Measurements from ENCODE around the gene LYZL2.
"Not testable (repeated sequence)": the region's sequence is repeated elsewhere in the genome, so short reads cannot be mapped to it uniquely, and the experiment has no call there.

Gene LYZL2

GRCh38 chr10:30637881-30638467, 8.4 kb upstream of the LYZL2 start:
- Histone ChIP-seq H3K4me1 (ENCODE audit: control insufficient read depth, insufficient read depth, low read length) (peaks cover 21% of the 10 kb centered on the region), H3K9ac (ENCODE audit: low read length) (no peak overlapping the region), H3K9me3 (ENCODE audit: control insufficient read depth, low read length) (no peaks in the 10 kb centered on the region), H3K36me3 (ENCODE audit: control insufficient read depth, insufficient read depth, low read length, severe bottlenecking) (no peaks in the 10 kb centered on the region), H3K4me3 (ENCODE audit: low read length) (no peak overlapping the region), H3K27me3 (replicated peaks; ENCODE audit: control insufficient read depth, insufficient read depth, low read length) (no peaks in the 10 kb centered on the region)
- DNase-seq (ENCODE audit: low read depth): peak; percentile 81

- Histone ChIP-seq H3K27me3 (replicated peaks; ENCODE audit: control insufficient read depth, insufficient read depth, low read length) (no peaks in the 10 kb centered on the region), H3K9ac (ENCODE audit: low read length) (no peak overlapping the region), H3K4me3 (ENCODE audit: low read length) (no peak overlapping the region), H3K36me3 (ENCODE audit: control insufficient read depth, insufficient read depth, low read length, severe bottlenecking) (no peaks in the 10 kb centered on the region), H3K9me3 (ENCODE audit: control insufficient read depth, low read length) (no peaks in the 10 kb centered on the region), H3K4me1 (ENCODE audit: control insufficient read depth, insufficient read depth, low read length) (peaks cover 15% of the 10 kb centered on the region)
- no peak for DNase-seq (ENCODE audit: low read depth)
These were observed 1.6 kb upstream of the LYZL2 start for GRCh38 chr10:30631188-30631587.

DNA sequence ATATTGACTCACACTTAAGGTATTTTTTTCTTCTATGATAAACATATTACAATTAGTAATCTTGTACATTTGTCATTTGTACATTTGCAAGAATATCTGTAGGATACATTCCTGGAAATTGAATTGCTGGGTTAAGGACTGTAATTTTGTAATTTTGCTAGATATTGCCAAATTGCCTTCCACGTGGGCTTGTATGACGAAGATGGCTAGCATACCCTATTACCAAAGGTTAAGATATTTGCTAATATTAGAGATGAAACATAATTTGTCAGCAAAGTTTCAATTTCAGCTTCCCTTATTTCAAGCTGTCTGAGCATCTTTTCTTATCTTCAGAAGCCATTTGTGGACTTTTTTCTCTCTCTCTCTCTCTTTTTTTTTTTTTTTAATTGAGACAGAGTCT, 1.0 kb upstream of the LYZL2 start:
- H3K4me3 ChIP-seq (ENCODE audit: low read length): no peak overlapping the region
- no peaks in the 10 kb centered on the region for H3K27me3 ChIP-seq (replicated peaks; ENCODE audit: control insufficient read depth, insufficient read depth, low read length)
- H3K36me3 ChIP-seq (ENCODE audit: control insufficient read depth, insufficient read depth, low read length, severe bottlenecking): no peaks in the 10 kb centered on the region
- peak; percentile 19 for DNase-seq (ENCODE audit: low read depth)
- H3K9me3 ChIP-seq (ENCODE audit: control insufficient read depth, low read length): no peaks in the 10 kb centered on the region
- H3K9ac ChIP-seq (ENCODE audit: low read length): no peak overlapping the region
- H3K4me1 ChIP-seq (ENCODE audit: control insufficient read depth, insufficient read depth, low read length): peaks cover 15% of the 10 kb centered on the region

DNA sequence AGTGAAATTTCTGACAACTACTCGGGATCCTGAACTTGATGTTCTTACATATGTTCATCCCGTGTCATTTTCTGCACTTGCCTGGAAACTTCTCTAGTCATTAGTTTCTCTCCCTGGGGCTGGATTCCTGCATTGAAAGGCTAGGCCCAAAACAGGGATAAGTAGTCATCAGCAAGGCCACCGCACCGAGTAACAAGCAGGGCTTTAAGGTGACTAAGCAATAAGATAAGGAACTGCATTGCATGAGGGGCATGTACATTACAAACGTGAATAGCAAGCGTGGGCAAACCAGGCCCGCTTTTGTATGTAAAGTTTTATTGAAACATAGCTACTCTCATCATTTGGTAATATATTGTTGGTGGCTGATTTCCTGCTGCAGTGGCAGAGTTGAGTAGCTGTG, 977 bp downstream of the LYZL2 start:
- not testable (repeated sequence) for H3K9me3 ChIP-seq (ENCODE audit: control insufficient read depth, low read length)

GRCh38 chr10:30626837-30627236, 2.7 kb downstream of the LYZL2 start:
- not testable (repeated sequence) for H3K9me3 ChIP-seq (ENCODE audit: control insufficient read depth, low read length); H3K9ac ChIP-seq (ENCODE audit: low read length); DNase-seq (ENCODE audit: low read depth); H3K4me3 ChIP-seq (ENCODE audit: low read length); H3K36me3 ChIP-seq (ENCODE audit: control insufficient read depth, insufficient read depth, low read length, severe bottlenecking); H3K27me3 ChIP-seq (replicated peaks; ENCODE audit: control insufficient read depth, insufficient read depth, low read length)
- peaks cover 15% of the 10 kb centered on the region for H3K4me1 ChIP-seq (ENCODE audit: control insufficient read depth, insufficient read depth, low read length)

More for the DNA sequence above, 977 bp downstream of the LYZL2 start:
- not testable (repeated sequence) for H3K36me3 ChIP-seq (ENCODE audit: control insufficient read depth, insufficient read depth, low read length, severe bottlenecking); DNase-seq (ENCODE audit: low read depth); H3K4me3 ChIP-seq (ENCODE audit: low read length); H3K9ac ChIP-seq (ENCODE audit: low read length); H3K27me3 ChIP-seq (replicated peaks; ENCODE audit: control insufficient read depth, insufficient read depth, low read length)
- peaks cover 15% of the 10 kb centered on the region for H3K4me1 ChIP-seq (ENCODE audit: control insufficient read depth, insufficient read depth, low read length)

GRCh38 chr10:30626196-30626595, 3.4 kb downstream of the LYZL2 start:
- not testable (repeated sequence) for H3K27me3 ChIP-seq (replicated peaks; ENCODE audit: control insufficient read depth, insufficient read depth, low read length); H3K9me3 ChIP-seq (ENCODE audit: control insufficient read depth, low read length); H3K4me3 ChIP-seq (ENCODE audit: low read length); H3K36me3 ChIP-seq (ENCODE audit: control insufficient read depth, insufficient read depth, low read length, severe bottlenecking); H3K9ac ChIP-seq (ENCODE audit: low read length); DNase-seq (ENCODE audit: low read depth)
- peaks cover 14% of the 10 kb centered on the region for H3K4me1 ChIP-seq (ENCODE audit: control insufficient read depth, insufficient read depth, low read length)

DNA sequence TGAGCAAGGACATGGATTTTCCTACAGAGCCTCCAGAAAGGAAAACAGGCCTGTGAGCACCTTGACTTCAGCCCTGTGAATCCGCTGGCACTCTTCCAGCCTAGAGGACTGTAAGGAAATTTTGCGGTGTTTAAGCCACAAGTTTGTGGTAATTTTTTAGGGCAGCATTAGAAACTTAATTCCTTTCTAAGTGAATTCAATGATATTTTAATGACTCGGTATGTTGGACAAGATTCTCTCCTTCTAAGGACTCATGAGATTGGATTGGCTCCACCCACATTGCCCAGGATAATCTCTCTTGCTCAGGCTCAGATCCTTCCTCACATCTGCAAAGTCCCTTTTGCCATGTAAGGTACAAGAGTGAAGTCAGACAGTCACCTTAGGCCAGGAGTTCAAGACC, 4.5 kb downstream of the LYZL2 start:
- Histone ChIP-seq H3K27me3 (replicated peaks; ENCODE audit: control insufficient read depth, insufficient read depth, low read length) (no peaks in the 10 kb centered on the region), H3K36me3 (ENCODE audit: control insufficient read depth, insufficient read depth, low read length, severe bottlenecking) (no peaks in the 10 kb centered on the region), H3K4me1 (ENCODE audit: control insufficient read depth, insufficient read depth, low read length) (peaks cover 4% of the 10 kb centered on the region), H3K9ac (ENCODE audit: low read length) (no peak overlapping the region), H3K9me3 (ENCODE audit: control insufficient read depth, low read length) (no peaks in the 10 kb centered on the region), H3K4me3 (ENCODE audit: low read length) (no peak overlapping the region)
- peak; percentile 13 for DNase-seq (ENCODE audit: low read depth)

DNA sequence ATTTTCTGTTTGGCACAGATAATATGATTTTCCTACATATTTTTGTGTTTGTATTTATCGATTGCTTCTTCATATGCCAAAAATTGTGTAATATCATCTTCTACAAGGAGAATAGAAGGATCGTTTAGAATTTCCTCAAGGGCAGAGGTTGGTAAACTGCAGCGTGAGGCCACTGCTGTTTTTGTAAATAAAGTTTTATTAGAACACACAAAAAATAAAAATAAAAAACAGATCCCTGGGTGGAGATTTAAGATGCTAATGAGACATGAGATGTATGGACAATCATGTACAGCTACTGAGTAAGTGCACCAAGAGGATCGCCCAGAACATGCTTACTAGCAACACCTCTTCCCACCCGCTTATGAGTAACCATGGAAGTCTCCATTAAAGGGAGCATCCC, 9.6 kb downstream of the LYZL2 start:
- H3K4me3 ChIP-seq (ENCODE audit: low read length): no peak overlapping the region
- no peak for DNase-seq (ENCODE audit: low read depth)
- H3K27me3 ChIP-seq (replicated peaks; ENCODE audit: control insufficient read depth, insufficient read depth, low read length): no peaks in the 10 kb centered on the region

GRCh38 chr10:30617070-30617469, 12.5 kb downstream of the LYZL2 start:
- Histone ChIP-seq H3K9ac (ENCODE audit: low read length) (no peak overlapping the region), H3K9me3 (ENCODE audit: control insufficient read depth, low read length) (no peaks in the 10 kb centered on the region), H3K4me3 (ENCODE audit: low read length) (no peak overlapping the region), H3K27me3 (replicated peaks; ENCODE audit: control insufficient read depth, insufficient read depth, low read length) (no peaks in the 10 kb centered on the region), H3K4me1 (ENCODE audit: control insufficient read depth, insufficient read depth, low read length) (no peaks in the 10 kb centered on the region), H3K36me3 (ENCODE audit: control insufficient read depth, insufficient read depth, low read length, severe bottlenecking) (no peaks in the 10 kb centered on the region)
- DNase-seq (ENCODE audit: low read depth): no peak

More for the DNA sequence above, 9.6 kb downstream of the LYZL2 start:
- H3K4me1 ChIP-seq (ENCODE audit: control insufficient read depth, insufficient read depth, low read length): no peaks in the 10 kb centered on the region
- H3K9ac ChIP-seq (ENCODE audit: low read length): no peak overlapping the region
- no peaks in the 10 kb centered on the region for H3K36me3 ChIP-seq (ENCODE audit: control insufficient read depth, insufficient read depth, low read length, severe bottlenecking)
- no peaks in the 10 kb centered on the region for H3K9me3 ChIP-seq (ENCODE audit: control insufficient read depth, low read length)

DNA sequence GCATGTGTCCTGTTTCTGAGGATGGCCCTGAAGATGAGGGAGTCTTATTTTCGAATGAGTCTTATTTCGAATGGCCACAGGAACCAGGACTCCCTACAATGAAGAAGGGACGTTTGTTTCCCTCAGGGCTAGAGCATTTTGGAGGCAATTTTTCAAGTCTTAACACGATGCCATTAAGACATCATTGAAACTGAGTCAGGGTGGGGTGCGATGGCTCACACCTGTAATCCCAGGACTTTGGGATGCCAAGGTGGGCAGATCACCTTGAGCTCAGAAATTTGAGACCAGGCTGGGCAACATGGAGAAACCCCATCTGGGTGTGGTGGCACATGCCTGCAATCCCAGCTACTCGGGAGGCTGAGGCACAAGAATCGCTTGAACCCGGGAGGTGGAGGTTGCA, 18.5 kb downstream of the LYZL2 start:
- H3K4me3 ChIP-seq (ENCODE audit: low read length); H3K9me3 ChIP-seq (ENCODE audit: control insufficient read depth, low read length); H3K4me1 ChIP-seq (ENCODE audit: control insufficient read depth, insufficient read depth, low read length); H3K9ac ChIP-seq (ENCODE audit: low read length); DNase-seq (ENCODE audit: low read depth); H3K36me3 ChIP-seq (ENCODE audit: control insufficient read depth, insufficient read depth, low read length, severe bottlenecking); H3K27me3 ChIP-seq (replicated peaks; ENCODE audit: control insufficient read depth, insufficient read depth, low read length): not testable (repeated sequence)

DNA sequence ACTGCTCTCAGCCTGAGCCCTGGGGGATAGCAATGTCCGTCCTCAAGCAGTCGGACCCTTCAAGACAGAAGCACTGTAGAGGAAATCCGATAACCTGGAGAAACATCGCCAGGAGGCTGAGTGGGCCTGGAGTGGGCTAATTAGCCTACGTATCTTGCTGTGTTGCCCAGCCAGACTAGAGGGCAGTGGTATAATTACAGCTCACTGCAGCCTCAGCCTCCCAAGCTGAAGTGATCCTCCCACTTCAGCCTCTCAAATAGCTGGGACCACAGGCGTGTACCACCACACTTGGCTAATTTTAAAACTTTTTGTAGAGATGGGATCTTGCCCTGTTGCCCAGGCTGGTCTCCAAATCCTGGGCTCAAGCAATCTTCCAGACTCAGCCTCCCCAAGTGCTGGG, 21.7 kb downstream of the LYZL2 start:
- Histone ChIP-seq H3K27me3 (replicated peaks; ENCODE audit: control insufficient read depth, insufficient read depth, low read length) (no peaks in the 10 kb centered on the region), H3K9me3 (ENCODE audit: control insufficient read depth, low read length) (no peaks in the 10 kb centered on the region), H3K36me3 (ENCODE audit: control insufficient read depth, insufficient read depth, low read length, severe bottlenecking) (no peaks in the 10 kb centered on the region), H3K4me3 (ENCODE audit: low read length) (no peak overlapping the region), H3K9ac (ENCODE audit: low read length) (no peak overlapping the region), H3K4me1 (ENCODE audit: control insufficient read depth, insufficient read depth, low read length) (no peaks in the 10 kb centered on the region)
- DNase-seq (ENCODE audit: low read depth): no peak

- Histone ChIP-seq H3K9me3 (ENCODE audit: control insufficient read depth, low read length) (no peaks in the 10 kb centered on the region), H3K27me3 (replicated peaks; ENCODE audit: control insufficient read depth, insufficient read depth, low read length) (no peaks in the 10 kb centered on the region), H3K4me1 (ENCODE audit: control insufficient read depth, insufficient read depth, low read length) (no peaks in the 10 kb centered on the region), H3K4me3 (ENCODE audit: low read length) (no peak overlapping the region), H3K9ac (ENCODE audit: low read length) (no peak overlapping the region), H3K36me3 (ENCODE audit: control insufficient read depth, insufficient read depth, low read length, severe bottlenecking) (no peaks in the 10 kb centered on the region)
- no peak for DNase-seq (ENCODE audit: low read depth)
These were observed 23.2 kb downstream of the LYZL2 start for GRCh38 chr10:30606313-30606712.

All from adipocyte (in vitro differentiated cells).